GM19240 (cell line): ENCODE results near the gene MPZL3.
A peak's percentile ranks its signal among the peaks of the same experiment; 100 is the strongest.
"Not testable (repeated sequence)": the region's sequence is repeated elsewhere in the genome, so short reads cannot be mapped to it uniquely, and the experiment has no call there.

Source experiments
- DNase-seq: peaks from one replicate; pipeline ENCODE4 v3.0.0; 2011; ENCODE audit warnings: low spot score; ENCODE audit not compliant: insufficient read length

The MPZL3 gene

DNA sequence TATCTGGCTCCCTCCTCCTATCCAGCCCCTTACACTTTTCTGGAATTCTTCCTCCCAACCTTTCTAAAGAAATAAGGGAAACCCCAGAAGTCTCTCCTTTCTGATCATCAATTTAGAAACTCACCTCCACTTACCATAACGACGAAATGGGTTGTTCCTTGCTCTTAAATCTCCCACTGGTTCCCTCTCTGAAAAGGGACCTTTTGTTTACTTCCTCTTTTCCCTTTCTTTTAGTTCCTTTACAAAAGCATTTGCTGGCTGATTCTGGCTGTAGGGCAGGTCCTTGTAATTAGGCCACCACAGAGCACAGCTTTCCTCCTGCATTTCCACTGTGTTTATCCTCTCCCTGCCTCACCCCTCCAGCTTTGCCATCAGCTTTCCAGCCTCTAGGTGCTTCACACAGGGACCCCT is 39.4 kb downstream of the MPZL3 start:
- no peak for DNase-seq

DNA sequence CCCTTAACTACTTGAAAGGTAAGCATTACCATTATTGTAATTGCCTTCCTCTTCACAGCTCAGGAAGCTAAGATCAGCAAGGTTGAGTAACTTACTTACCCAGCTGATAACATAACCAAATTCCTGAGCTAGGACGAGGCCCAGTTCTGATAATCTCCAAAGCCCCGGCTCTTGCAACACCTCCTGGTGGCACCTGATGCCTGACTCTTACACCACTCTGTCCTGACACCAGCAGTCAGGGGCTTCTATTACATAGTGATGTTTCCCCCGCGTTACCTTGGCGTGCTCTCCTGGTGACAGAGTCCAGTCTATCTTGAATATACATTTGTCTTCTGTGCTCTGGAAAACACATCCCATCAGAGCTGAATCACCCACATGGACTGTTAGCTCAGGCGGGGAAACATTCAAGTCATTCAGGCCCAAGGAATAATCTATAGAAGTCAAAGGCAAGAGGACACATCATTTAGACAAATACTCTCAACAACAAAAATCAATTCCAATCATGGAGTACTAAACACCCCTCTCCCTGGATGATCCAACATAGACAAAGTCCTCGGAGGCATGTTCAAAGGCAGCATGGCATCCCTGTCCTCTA is 39.9 kb downstream of the MPZL3 start:
- DNase-seq = no peak

DNA sequence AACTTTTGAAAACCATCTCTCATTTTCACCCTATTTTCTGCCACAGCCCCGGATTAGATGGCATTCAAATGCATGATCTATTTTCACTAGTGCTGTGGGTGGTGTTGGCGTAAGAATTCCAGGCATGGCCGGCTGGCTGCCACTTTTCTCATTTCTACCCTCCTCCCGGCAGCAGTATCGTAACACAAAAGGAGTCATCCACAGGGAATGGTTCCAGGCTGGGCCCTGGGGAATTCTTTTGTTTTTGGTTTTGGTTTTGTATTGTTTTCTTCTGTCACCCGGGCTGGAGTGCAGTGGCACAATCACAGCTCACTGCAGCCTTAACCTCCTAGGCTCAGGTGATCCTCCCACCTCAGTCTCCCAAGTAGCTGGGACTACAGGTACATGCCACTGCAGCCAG is 41.2 kb downstream of the MPZL3 start:
- DNase-seq = no peak

DNA sequence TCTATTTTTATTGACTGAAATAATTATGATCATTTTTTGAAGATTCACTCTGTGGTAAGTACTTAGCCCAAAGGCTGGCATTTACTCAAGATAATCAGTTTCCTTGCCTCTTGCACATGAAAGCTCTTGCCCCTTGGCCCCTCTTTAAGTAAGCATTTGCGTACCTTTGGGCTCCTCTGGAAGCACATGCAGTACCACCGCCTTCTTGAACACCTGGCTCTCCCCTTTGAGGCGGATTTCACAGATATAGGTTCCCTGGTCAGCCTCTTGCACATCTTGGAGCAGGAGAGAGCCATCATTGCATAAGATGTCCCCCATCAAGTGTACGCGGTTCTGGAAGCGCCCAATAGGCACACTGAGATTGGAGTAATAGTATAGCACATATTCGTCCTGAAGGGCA is 41.8 kb downstream of the MPZL3 start:
- DNase-seq = no peak

DNA sequence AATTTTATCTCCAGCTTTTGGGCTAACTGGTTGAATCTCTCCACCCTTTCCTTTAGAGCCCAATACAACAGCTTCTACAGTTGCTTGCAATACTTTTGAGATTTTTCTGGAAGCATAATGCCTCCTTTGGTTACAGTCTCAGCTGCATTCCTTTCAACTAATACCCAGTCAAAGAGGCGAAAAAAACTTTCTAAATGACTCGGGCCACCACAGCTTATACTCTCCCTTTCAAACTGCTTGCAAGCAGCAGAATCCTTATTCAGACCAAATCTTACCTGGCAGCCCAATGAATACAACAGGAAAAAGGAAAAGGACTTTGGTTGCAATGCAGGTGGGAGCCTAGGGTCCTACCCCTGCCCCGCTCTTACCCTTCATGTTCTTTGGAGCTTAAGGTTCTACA is 43.1 kb downstream of the MPZL3 start:
- DNase-seq = no peak

DNA sequence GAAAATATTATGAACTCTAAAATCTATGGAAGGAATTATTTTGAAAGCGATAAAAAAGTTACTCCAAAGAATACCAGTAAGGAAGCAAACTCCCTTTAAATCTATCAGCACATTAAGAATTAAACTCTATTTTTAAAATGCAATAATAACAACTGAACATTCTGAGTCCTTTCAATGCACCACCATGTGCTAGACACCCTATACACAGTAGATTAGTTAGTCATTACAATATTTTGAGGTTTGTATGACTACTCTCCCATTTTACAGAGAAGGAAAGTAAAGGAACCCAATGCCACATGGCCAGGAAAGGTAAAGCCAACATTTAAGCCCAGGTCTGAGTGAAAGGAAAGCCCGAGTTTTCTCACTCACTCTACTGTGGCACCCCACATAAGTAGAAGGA is 45.1 kb downstream of the MPZL3 start:
- DNase-seq = no peak

DNA sequence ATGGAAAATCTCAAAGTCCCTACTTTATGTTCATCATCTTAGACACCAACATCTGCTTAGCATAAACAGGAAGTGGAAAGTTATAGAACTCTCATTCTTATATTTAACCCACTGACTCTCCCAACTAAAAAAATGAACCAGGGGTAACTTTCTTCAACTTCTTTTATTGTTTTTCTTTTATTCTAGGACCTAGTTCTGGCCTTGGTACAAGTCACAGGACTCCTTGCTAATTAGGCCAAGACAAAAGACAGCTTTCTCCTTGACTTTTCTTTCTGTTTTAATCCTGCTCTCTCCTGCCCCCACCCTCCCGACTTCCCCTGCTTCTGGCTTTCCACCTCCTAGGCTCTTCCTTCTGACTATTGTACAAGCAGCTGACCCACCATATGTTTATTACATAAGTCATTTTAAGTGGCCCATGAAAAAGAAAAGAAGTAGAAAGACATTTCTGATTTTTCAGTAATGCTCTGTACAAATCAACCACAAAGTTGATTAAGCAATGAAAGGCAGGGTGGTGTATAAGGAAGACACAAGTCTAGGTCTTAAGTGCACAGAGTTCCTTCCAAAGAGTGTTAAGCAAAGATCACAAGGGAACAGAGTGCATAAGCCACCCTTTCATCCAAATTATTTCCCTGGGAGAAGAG is 45.7 kb downstream of the MPZL3 start:
- DNase-seq = no peak

DNA sequence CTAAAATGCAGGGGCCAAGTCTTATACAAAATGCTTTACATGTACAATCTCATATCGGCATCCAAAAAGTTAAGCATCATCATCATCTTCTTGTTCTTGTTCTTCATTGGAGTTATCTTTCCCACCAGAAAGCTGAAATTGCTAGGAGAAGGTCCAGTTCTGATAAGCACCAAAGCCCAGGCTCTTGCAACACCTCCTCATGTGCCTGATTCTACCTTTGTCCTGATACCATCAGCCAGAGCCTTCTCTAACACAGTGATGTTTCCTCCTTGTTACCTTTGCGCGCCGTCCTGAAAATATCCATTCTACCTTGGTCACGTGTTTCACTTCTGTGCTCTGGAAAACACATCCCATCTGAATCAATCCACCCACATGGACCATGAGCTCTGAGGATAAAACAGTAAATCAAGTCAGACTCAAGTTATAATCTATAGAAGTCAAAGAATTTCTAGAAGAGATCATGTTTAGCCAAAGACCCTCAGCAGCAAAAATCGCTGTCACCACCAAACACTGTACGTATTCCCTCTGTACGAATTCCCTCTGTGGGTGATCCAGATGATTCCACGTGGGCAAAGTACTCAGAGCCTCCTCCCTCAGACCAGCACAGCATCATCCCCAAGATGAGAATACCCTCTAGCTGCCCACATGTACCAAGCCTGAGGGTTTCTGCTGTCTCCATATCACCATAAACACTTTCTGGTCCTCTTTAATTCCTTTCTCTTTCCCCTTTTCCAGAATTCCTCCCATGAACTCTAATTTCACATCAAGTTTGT is 46.4 kb downstream of the MPZL3 start:
- DNase-seq = no peak

DNA sequence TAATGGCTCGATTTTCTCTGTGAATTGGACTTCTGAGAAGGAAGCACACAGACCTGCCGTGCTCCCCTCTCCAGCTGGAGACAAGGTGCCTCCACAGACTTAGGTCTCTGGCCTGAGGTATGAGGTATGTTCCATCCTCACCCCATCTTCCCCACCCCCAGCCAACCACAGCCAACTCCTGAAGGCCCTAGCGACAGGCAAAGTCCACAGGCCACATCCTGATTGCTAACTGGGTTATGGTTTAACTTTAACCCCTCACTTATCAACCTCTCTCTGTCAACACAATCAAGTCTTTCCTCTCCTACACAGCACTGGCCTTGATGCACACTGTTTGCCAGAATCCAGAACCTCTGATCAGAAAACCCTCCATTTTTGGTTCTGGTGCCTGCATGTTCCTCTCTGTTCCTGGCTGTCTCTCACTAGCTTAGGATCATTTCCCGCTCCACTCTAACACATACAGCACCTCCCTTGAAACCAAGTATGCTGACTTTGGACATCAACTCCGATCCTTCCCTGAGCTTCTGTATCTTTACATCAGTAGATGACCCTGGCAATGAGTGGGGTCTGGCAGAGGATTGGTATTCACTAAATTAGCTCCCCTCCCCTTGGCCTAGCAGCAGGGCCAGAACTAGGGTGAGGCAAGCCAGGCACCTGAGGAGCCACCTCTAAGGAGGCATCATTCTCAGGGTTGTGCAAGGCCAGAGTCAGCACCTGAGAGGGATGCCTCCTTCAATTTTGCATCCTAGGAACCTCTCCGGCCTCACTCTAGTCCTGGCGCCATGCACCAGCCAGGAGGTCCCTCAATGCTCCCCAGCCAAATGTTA is 49.4 kb downstream of the MPZL3 start:
- no peak for DNase-seq

DNA sequence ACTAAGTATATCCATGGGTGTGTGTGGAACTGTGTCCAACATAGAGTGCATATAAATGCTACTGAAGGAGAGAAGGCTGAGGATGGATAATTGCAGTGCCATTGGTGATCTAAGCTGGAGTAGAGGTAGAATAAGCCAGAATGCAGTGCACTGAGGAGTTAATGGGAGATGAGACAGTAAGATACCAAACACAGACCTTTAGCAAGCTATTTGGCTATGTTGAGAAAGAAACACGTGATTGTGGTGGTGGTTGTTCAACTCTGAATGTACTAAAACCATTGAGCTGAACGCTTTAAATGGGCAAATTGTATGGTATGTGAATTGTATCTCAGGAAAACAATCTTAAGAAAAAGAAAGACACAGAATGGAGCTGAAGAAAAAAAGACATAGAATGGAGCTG is 50.2 kb downstream of the MPZL3 start:
- DNase-seq = no peak

DNA sequence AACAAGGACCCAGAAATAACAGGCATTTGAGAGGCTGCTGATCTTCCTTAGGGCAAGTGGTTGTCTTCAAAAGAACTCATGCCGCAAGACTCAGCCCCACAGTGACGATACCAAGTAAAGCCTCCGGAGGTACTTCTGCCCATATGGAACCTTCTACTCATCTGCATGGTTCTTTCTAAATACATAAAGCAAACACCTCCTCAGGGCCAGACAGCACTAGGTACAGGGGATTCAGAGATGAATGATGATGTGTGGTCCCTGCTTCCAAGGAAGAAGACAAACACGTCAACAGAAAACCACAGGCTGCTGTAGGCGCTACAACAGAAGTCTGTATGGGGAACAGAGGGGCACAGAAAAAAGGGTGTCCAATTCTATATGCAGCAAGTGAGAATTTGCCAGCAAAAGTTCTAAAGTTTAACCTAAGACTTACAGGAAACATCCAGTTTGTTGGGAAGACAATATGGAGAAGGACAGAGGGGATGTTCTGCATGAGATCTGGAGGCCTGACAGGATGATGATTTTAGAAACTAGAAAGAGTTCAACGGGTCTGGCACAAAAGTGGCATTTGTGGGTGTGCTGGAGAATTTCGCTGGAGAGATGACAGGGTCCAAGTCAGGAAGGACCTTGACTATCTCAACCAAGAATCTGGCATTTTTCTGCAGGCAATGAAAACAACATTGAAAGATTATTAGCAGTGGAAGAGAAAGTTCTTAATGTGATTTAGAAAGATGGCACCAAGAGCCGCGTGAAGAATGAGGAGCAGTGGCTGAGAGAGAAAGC is 51.1 kb downstream of the MPZL3 start:
- no peak for DNase-seq

DNA sequence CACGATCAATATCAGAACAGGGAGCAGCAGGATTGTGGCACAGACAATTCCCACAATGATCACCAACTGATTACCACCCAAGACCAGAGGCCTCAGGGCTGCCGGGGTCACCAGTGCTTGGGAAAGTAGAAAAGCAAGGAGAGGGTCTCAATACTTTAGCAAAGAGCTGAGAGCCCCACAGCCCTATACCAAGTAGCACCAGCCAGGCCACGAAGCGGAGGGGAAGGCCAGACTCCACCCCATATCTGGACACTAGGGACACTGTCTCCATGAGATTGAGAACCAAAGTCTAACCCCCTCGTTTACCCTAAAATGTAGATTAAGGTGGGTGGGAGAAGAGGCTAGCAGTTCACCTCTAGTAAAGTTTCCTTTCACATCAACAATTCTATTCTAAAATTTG is 51.7 kb downstream of the MPZL3 start:
- no peak for DNase-seq

DNA sequence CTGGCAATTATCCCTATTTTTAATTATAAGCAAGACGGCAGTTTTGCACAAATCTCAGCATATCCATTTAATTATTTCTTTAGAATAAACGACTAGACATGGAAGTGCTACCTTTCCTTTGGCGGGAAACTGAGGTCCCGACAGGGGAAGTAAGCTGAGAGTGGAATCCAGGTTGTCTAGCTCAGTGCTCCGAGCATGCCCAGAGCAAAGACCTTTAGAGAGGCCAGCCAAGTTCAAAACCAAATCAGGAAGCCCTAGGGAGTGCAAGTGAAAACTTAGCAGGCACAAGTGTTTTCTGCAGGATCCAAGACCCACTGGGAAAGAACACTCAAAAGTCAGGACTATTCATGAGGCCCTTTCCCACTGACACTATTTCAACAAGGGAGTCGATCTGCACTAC is 53.0 kb downstream of the MPZL3 start:
- no peak for DNase-seq

DNA sequence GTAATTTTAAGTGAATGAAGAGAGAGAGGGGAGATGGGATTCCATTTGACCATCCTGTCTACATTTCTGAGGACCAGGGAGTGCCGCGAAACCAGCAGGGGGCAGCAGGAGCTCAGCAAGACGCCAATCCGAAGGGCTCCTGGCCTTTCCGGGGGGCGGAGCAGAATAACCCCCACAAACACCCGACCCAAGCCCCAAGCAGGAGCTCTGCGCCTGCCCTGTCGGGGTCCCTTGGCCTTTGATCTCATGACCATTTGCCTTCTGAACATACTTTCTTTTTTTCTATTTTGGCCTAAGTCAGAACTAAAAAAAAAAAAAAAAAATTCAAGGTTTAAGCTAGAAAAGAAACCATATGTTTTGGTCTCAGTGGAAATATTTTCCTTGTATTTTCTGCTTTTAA is 53.8 kb downstream of the MPZL3 start:
- DNase-seq = peak; percentile 44

DNA sequence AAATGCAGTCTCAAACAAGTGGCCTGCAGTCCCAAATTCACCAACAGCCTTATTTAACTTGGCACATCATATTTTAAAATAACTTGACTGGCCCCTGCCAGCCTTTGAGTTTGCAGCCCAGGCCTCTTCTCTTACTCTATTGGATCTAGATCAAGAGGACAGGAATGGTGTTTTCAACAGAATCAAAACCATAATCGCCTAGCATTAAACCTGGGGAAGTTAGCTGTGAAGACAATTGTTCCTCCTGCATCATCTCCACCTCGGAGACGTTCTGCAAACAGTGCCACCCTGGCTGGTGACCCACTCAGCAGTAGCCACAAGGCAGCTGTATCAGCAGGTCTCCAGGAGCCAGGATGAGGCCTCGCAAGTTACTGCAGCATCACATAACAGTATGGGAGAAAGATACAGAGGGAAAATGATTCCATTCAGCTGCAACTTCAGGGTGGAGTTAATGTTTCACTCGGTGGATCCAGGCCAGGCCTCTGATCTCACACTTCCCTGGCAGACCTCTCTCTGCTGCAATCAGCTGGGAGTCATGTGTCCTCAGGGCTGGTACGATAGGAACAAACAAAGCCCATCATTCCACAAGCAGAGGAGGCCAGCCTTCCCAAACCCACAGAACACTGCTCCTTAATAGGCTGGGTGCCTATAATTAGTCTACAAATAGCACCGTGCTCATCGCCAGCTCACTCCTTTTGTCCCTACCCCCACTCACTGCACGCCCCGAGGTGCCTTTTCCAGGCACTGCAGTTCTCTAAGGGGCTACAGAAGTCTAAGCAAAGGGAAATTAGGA is 57.1 kb downstream of the MPZL3 start:
- DNase-seq = no peak

DNA sequence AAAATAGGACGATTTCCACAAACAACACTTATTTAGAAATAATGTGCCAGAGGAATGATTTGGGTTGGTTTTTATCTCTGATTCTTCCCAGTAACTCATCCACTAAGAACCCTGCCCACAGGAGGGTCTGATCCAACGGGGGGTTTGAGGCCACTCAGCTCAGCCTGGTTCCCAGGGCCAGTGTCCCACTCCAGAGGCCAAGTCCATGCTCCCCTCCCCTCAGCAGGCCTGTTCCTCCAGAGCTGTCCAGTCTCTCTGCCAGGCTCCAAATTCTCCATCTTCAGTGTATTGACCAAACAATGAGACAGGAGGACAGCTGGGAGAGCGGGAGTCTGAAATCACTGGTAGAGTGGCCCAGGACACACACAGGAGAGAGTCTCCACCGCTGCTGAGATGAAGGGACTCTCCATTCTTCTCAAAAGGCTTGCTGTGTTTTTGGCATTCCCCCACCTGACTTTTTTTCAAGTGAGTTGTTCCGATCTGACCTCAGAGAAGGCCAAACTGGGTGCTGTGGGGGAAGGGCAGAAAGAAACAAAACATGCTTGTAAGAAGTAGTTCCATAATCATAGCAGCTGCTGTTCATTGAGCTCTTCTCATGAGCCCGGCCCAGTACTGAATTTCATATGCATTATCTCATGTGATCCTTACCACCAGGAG is 58.1 kb downstream of the MPZL3 start:
- no peak for DNase-seq

DNA sequence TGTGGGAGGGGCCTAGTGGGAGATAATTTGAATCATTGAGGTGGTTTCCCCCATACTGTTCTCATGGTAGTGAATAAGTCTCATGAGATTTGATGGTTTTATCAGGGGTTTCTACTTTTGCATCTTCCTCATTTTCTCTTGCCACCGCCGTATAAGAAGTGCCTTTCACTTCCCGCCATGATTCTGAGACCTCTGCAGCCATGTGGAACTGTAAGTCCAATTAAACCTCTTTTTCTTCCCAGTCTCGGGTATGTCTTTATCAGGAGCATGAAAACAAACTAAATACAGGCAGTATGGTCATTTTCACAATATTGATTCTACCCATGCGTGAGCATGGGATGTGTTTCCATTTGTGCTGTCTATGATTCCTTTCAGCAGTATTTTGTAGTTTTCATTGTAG is 59.3 kb downstream of the MPZL3 start:
- DNase-seq = not testable (repeated sequence)

DNA sequence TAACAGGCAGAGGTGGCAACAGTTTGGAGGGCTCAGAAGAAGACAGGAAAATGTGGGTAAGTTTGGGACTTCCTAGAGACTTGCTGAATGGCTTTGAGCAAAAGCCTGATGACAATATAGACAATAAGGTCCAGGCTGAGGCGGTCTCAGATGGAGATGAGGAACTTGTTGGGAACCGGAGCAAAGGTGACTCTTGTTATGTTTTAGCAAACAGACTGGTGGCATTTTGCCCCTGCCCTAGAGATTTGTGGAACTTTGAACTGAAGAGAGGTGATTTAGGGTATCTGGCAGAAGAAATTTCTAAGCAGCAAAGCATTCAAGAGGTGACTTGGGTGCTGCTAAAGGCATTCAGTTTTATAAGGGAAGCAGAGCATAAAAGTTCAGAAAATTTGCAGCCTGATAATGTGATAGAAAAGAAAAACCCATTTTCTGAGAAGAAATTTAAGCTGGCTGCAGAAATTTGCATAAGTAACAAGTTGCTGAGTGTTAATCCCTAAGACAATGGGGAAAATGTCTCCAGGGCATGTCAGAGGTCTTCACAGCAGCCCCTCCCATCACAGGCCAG is 61.1 kb downstream of the MPZL3 start:
- DNase-seq = not testable (repeated sequence)

DNA sequence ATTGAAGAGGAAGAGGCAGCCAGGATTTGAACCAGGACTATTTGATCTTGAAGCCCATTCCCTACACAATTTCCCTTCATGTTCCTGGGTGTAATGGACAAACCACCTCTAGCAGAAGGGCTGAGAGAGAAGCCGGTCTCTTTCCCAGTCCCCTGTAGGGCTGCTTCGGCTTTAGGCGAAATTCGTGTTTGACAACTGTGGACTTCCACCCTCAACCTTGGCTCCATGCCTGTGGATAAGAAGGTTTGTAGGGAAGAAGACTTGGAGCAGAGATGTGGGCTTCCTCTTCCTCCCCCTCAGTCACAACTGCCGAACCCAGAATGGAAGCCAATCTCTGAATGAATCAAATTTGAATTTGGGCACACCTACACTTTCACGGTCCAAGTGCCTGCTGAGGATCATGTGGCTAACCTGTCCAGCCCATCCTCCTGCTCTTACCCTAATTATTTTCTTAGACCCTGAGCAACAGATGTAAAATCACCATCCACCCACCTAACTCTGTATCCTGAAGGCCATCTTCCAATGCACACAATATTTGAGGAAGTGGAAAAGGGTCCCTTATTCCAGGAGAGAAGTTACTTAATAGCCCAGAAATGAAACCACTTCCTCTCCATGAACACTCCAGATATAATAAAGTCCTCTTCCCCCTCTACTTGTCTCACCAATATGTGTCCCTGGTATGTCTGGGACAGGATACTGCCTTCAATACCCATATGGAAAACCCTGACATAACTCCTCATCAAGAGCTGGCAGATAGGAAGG is 65.6 kb downstream of the MPZL3 start:
- no peak for DNase-seq
